ENCODE data around the gene GPN3.
"Not testable (repeated sequence)": the region's sequence is repeated elsewhere in the genome, so short reads cannot be mapped to it uniquely, and the experiment has no call there.

Gene GPN3

DNA sequence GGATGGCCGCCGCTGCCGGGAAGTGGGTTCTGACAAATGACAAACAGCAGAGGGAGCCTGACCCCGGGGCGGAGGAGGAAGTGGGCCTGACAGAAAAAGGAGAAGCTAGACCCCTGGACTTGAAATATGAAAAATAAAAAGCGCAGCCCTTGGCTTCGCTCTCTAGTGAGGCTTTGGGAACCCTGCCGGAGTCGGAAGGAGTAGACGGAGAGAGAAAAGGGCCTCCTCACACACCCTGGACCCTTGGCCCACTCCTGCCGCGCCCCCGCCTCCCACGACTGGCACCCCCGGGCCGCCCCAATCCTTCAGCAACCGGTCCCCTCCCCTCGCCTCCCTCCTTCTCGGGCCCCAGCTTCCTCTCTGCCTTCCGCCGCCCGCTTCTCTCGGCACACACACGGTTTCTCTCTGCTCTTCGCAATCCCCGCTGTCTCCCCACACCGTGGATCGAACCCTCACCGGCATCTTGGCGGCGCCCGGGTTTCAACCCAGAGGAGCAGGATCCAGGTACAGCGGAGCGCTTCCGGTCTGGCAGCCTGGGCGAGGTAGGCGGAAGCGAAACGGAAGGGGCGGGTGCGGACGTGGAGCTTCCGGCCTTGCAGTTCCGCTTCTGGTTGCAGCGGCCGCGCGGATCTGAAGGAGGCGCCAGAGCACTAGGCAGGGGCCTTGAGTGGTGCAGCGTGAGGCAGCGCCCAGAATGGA is 18.1 kb downstream of the GPN3 start, which contains the start of gene ARPC3:
ARPC3 (minus strand) TSS at position 539 of the 699 bp plus-strand sequence; CDS start at position 462, 77 bp downstream.
- DNase-seq (ENCODE audit: low read depth in 2 of 3, low spot score in 1 of 3) = peak; percentile 92 to 94 (median 92)

DNA sequence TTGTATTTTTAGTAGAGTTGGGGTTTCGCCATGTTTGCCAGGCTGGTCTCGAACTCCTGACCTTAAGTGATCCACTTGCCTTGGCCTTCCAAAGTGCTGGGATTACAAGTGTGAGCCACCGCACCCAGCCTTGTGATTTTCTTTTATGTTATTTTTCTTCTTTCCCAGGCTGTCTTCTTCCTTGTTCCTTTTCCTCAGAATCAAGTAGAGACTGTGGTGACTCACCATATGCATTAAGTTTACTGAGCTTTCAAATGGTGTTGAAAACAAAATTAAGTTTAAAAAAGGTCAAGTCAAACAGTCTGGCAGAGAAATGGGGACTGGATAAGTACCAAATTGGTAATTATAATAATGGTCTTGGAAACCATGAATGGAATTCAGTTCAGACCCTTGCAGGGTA is 23.6 kb downstream of the GPN3 start:
- DNase-seq (ENCODE audit: low read depth in 2 of 3, low spot score in 1 of 3) = no peak

DNA sequence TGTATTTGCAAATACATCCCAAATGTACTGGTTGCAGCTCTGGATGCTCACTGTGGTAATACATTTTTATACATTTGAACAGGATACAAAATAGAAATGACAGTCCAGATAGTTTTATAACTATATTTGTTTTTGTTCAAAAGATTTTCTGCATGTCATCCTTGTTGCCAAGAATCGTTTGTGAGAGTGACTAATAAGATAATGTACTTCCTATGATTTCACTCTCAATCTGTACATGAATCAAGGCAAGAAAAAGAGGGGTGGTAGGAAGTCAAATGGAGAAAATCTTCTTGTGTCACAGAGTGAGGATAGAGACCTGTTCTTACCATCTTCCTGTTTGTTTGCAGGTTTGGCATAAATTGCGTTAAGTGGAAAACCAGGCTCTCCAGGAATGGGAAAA is 31.8 kb downstream of the GPN3 start:
- DNase-seq (ENCODE audit: low read depth in 2 of 3, low spot score in 1 of 3) = no peak

DNA sequence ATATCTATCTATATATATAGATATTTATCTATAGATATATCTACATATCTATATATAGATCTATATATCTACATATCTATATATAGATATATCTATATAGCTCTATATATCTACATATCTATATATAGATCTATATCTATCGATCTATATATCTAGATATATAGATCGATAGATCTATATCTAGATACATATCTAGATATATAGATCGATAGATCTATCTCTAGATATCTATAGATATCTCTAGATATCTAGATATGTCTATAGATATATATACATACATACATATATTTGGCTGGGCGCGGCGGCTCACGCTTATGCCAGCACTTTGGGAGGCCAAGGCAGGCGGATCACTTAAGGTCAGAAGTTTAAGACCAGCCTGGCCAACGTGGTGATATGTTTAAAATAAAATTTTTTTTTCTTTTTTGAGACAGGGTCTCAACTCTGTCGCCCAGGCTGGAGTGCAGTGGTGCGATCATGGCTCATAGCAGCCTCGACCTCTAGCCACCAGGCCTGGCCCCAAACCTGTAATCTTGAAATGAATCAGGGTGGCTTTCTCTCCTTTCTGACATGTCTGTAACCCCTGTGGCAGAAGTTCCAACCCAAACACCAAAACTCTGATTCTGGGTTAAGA is 36.0 kb downstream of the GPN3 start:
- no peak for DNase-seq (ENCODE audit: low read depth in 2 of 3, low spot score in 1 of 3)

DNA sequence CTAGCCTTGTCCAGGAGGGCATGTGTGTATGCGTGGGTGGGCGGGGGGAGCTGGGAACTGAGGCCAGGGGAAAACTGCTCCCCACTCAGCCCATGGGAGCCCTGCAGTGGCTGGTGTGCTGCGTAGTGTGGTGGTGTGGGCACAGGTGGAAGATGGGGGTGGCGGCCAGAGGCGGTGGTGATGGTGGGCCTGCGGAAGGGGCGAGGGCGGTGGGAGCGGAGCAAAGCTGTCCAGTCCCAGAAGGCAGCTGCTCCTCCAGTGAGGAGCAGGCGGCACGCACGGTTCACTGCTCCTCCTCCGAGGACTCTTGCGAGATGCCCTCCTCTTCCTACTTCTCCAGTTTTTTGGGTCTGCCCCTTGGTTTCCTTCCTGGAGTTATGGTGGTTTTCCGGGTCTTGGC is 38.4 kb downstream of the GPN3 start:
- DNase-seq (ENCODE audit: low read depth in 2 of 3, low spot score in 1 of 3) = not testable (repeated sequence)

DNA sequence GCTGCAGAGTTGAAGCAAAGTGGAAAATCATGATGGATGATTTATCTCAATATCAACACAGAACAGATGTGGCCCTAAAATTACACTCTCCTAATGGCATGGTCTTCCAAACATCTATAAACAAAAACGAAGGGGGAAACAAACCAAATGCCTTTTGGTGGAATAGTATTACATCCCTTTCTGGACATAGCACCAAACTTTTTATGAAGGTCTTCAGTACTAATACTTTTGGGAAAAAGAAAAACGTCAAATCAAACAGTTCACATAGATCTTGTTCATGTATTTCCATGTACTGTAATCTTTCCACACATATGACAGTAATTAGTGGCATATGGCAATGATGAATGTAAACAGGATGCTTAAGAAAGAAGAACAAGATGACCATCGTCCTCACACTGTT is 41.7 kb downstream of the GPN3 start:
- no peak for DNase-seq (ENCODE audit: low read depth in 2 of 3, low spot score in 1 of 3)

DNA sequence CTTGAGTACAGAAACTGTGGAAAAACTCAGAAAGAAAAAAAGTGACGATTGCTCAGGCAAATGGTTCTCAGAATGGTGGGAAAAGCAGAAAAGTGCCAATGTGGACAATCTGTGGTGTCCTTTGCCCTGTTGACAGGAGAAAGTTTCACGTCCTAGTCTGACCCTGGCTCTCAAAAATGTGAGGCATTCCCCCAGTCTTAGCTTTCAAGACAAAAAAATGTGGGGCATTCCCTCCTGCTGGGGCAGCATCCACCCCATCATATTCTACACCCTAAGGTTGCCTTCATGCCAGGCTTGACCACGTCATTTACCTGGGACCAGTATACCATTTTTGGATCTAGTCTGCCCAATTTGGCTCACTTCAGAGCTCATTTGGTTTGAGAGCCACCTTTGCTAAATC is 43.8 kb downstream of the GPN3 start:
- DNase-seq (ENCODE audit: low read depth in 2 of 3, low spot score in 1 of 3) = no peak

DNA sequence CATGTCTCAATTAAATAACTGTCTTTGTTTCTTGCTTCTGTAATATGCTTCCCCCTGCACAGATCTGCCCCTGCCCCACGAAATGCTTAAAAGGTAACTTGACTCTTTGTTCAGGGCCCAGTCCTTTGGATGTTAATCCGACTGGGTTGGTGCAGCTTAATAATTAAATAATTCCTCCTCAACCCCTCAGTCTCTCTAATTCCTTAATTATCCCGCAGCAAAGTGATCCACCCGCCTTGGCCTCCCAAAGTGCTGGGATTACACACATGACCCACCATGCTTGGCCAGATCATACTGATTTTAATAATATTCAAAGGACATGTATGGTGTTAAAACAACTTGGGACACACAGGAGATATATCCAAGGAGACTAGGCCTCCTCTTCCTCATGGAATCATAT is 46.4 kb downstream of the GPN3 start:
- no peak for DNase-seq (ENCODE audit: low read depth in 2 of 3, low spot score in 1 of 3)

DNA sequence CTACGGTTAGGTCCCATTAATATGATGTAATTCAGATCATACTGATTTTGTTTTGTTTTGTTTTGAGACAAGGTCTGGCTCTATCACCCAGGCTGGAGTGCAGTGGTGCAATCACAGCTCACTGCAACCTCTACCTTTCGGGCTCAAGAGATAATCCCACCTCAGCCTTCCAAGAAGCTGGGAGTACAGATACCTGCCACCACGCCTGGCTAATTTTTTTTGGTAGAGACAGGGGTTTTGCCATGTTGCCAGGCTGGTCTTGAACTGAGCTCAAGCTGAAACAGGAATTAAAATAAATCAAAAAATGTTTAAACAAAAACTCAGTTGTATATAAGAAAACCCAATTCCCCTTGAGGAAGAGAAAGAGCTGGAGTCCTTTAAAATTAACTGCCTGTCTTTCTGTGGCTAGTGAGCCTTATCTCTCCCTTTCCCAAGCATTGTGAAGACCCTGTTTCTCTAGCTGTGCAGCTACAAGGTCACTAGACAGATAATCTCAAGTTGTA is 46.8 kb downstream of the GPN3 start:
- DNase-seq (ENCODE audit: low read depth in 2 of 3, low spot score in 1 of 3) = no peak

DNA sequence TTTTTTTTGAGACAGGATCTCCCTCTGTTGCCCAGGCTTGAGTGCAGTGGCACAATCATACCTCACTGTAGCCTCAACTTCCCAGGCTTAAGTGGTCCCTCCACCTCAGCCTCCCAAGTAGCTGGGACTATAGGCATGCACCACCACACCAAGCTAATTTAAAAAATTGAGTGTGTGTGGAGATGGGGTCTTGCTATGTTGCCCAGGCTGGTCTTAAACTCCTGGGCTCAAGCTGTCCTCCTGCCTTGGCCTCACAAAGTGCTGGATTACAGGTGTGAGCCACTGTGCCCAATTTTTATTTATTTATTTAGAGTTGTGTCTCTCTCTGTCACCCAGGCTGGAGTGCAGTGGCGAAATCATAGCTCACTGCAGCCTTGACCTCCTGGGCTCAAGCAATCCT is 47.4 kb downstream of the GPN3 start:
- not testable (repeated sequence) for DNase-seq (ENCODE audit: low read depth in 2 of 3, low spot score in 1 of 3)

DNA sequence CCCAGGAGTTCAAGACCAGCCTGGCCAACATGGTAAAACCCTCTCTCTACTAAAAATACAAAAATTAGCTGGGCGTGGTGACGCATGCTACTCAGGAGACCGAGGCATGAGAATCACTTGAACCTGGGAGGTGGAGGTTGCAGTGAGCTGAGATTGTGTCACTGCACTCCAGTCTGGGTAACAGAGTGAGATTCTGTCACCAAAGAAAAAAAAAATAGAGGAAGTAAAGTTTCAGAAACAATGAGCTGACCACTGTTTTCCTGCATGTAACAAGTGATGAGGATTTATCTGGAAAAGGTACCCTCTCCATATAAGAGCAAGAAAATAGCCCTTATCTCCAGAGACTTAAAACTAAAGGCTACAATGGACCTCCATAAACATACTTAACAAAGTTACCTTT is 50.9 kb downstream of the GPN3 start:
- DNase-seq (ENCODE audit: low read depth in 2 of 3, low spot score in 1 of 3) = not testable (repeated sequence)

DNA sequence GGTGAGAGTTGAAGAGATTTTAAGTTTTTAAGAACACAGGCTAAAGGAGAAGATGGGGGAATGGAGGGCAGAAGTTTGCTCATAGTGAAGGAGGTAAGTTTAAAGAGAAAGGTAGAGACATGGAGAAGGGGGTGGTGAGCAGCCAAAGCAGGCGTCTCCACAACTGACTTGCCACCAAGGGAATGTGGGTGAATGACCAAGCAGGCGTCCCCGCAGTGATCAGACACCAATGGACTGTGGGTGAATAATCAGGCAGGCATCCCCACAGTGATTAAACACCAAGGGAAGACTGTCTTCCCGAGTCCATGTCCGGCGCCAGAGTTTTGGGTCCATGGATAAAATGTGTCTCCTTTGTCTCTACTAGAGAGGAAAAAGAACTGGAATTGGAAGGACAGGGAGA is 58.0 kb downstream of the GPN3 start:
- not testable (repeated sequence) for DNase-seq (ENCODE audit: low read depth in 2 of 3, low spot score in 1 of 3)

DNA sequence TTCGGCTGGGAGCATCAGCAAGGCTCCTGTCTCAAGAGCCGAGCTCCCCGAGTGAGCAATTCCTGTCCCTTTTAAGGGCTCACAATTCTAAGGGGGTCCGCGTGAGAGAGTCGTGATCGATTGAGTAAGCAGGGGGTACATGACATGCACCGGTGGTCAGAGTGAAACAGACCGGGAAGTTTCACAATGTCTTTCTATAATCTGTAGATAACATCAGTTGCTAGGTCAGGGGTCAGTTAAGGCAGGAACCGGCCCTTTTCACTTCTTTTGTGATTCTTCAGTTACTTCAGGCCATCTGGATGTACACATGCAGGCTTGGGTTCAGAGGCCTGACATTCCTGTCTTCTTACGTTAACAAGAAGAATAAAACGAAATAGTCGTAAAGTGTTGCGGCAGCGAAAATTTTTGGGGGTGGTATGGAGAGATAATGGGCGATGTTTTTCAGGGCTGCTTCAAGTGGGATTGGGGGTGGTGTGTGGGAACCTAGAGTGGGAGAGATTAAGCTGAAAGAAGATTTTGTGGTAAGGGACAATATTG is 62.9 kb downstream of the GPN3 start:
- not testable (repeated sequence) for DNase-seq (ENCODE audit: low read depth in 2 of 3, low spot score in 1 of 3)

DNA sequence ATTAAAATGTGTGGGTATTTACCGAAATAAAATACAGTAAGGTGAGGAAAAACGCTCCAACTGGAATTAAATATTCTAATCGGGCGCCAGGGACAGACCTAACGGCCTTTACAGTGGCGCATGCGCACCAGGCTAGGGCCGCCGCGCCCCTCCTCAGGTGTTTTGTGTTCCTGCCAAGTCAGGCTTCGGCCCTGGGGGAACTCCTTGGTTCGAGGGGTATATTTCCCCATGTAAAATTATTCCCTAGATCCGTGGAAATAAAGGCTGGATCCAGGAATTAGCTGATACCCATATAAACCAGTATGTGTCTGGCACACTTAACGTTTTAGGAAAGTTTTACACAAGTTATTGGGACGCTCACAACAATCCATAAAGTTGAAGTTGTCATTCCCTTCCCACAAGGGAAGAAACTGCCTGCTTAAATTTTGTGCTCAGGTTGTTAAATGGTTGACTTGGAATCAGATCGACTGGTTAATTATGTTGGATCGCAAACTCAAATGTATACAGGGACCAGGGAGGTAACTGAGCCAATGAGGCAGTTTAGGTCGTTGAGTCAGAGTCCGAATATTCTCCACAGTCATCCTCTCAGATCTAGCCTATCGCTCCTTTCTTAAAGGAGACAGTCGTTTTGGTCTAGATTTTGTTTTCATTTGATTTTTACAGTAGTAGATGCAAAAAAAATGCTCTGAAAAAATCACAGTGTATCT is 63.9 kb downstream of the GPN3 start:
- peak; percentile 62 to 73 (median 72) for DNase-seq (ENCODE audit: low read depth in 2 of 3, low spot score in 1 of 3)

DNA sequence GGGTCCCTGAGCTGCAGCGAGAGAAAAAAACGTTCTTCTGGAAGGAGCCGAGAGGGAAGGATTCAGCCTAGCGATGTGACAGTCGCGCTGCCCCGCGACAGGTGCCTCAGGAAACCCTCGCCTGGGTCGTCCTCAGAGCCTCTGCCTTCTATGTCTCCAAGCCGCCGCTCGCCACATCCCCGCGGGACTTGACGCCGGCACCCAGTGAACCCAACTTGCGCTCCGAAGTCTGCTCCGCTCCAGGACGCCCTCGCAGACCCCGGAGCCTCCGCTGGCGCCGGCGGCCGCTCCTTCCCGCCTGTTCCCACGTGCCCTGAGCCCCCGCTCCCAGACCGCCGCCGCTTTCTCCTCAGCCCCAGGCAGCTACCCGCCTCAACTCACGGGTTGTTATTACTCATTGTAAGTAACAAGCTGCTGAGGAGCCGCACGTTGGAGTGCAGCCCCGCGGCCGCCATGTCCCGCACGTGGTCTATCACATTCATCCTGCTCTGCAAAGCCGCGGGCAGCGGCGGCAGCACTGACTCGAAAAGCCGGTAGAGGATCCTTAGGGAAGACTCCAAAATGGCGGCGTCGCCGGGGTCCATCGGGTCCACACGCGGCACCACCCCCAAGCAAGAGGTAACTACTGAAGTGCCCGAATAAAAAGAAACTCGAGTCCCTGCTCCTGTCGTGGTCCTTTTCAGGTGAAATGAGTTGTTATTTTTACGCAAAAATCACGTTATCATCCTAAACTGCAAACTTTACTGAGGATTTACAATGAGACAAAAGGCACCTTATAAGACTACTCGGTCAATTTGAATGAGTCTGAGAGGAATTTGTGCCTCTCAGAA is 64.7 kb downstream of the GPN3 start, which contains the start of gene ANAPC7:
ANAPC7 (minus strand) TSS at position 563 of the 830 bp plus-strand sequence; CDS start at position 482, 81 bp downstream.
- peak; percentile 82 to 84 (median 82) for DNase-seq (ENCODE audit: low read depth in 2 of 3, low spot score in 1 of 3)
